Kidney (tissue), 14 donors: ENCODE measurements around the gene SEC14L2. TPM values are rescaled to one million over a fixed set of nuclear protein-coding genes. Genes with fewer than 3 reads are reported as not detected.
"Not testable (repeated sequence)": the region's sequence is repeated elsewhere in the genome, so short reads cannot be mapped to it uniquely, and the experiment has no call there.

Experiments used
- DNase-seq, 5 donors: peaks; one replicate each; pipeline ENCODE4 v3.0.0-alpha.2; 2013 to 2020
- FAIRE-seq: peaks from 2 replicates; lab custom pipeline; 2012; peaks lifted over from hg19 to GRCh38; lab: Jason Lieb, UNC
- H3K27ac ChIP-seq, 2 donors: one replicate each; pipeline ENCODE4 v1.7.0; 2013; ENCODE audit warnings: low read depth in 2 of 2, low read length in 2 of 2, inconsistent platforms in 1 of 2
- H3K27me3 ChIP-seq: one replicate; pipeline ENCODE4 v1.7.1; 2013; ENCODE audit warnings: low read length, inconsistent platforms; ENCODE audit not compliant: control insufficient read depth, insufficient read depth
- H3K36me3 ChIP-seq, 3 donors: one replicate each; pipeline versions ENCODE4 v1.7.0 to v1.7.1; 2013; ENCODE audit warnings: low read length in 3 of 3, control low read depth in 1 of 3, inconsistent platforms in 1 of 3; ENCODE audit not compliant: insufficient read depth in 3 of 3, control insufficient read depth in 2 of 3
- H3K4me1 ChIP-seq, 3 donors: one replicate each; pipeline versions ENCODE4 v1.7.0 to v1.7.1; 2013; ENCODE audit warnings: low read length in 3 of 3, inconsistent platforms in 1 of 3, low read depth in 1 of 3; ENCODE audit not compliant: control insufficient read depth in 2 of 3, insufficient read depth in 2 of 3
- H3K4me3 ChIP-seq, 3 donors: one replicate each; pipeline versions ENCODE4 v1.7.0 to v1.8.1; 2013; ENCODE audit warnings: low read length in 3 of 3, control low read depth in 1 of 3, inconsistent platforms in 1 of 3
- H3K9ac ChIP-seq, 3 donors: one replicate each; pipeline versions ENCODE4 v1.7.0 to v1.7.1; 2013; ENCODE audit warnings: low read length in 3 of 3, control low read depth in 1 of 3, inconsistent platforms in 1 of 3
- H3K9me3 ChIP-seq, 3 donors: one replicate each; pipeline versions ENCODE4 v1.7.0 to v1.7.1; 2013; ENCODE audit warnings: low read length in 3 of 3, control low read depth in 1 of 3, inconsistent platforms in 1 of 3; ENCODE audit not compliant: control insufficient read depth in 2 of 3, insufficient read depth in 1 of 3
- intact Hi-C: fragments of 100-400 bp; cut with DNase I; formaldehyde crosslinking; loops from one replicate; pipeline ENCODE4 v1.11.1; 2022
- polyA plus RNA-seq: library from polyadenylated mRNA; stranded (reverse); fragments of 350-450 nt; fragmentation: Illumina TruSeq; extraction: RNeasy Lipid Tissue Mini Kit (QIAGEN cat#74804); gene quantifications from one replicate; pipeline ENCODE4 v1.2.3, GENCODE V29; 2014; ENCODE audit warnings: low read depth, low replicate concordance; ENCODE audit not compliant: insufficient read depth
- total RNA-seq: library from RNA; stranded (reverse); fragmentation: NEBNext Ultra II Directional; extraction: Animal tissue kit (Norgen Biotek cat#: 25700); gene quantifications from one replicate; pipeline ENCODE4 v1.2.1, GENCODE V29; 2021
- TF ChIP-seq, protein P1 (sequence below): IDR thresholded peaks from 3 replicates; pipeline ENCODE4 v1.5.1; 2012; ENCODE audit warnings: mild to moderate bottlenecking, moderate library complexity, borderline replicate concordance; ENCODE audit not compliant: insufficient read depth; ENCODE audit errors: extremely low read depth
- donor health status: control.
- donor health status: control.
- donor health status: control.
- donor health status: control.
- donor health status: control.
- donor health status: DM: yes; HTN: yes; CAD: no.
- donor health status: Normal renal cell carcinoma (clear cell type).

SEC14L2 gene
- total and polyA plus RNA-seq, 2 donors from 2014 or later, result 13.5 to 17.3 TPM

DNA sequence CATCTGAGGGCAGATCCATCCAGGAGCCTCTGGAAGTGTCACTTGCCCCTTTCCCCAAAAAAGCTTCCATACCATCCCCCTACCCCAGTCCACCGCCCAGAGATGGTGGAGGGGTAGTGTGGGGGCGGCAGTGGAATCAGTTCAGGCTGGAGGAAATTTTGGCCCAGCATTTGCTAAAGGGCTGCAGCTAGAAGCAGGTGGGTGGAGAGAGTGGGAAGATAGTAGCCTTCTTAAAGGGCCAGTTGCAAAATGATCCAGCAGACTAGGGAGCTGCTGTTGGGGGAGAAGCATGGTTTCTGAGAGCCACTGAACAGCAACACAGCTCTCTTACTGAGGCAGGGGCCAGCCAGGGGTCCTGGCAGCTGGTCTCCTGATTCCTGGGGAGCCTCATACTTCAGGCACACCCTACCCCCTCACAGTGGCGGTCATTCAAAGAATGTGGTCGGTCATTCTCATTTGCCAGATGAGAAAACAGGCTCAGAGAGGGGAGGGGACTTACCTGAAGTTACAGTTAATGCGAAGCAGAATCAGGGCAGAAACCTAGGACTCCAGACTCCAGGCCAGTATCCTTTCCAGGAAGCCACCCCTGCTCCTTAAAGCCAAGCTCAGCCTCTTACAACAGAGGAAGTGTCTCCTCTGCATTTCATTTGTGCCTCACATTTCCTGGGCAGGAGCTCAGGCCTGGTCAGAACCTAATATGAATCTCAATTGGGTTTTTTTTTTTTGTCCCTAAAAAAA, 5.4 kb downstream of the SEC14L2 start:
- no peaks in the 10 kb centered on the region for H3K27me3 ChIP-seq
- no peak for DNase-seq
- H3K9me3 ChIP-seq, result no peaks in the 10 kb centered on the region
- H3K27ac ChIP-seq, result no peak overlapping the region
- no peak overlapping the region for H3K9ac ChIP-seq
- H3K36me3 ChIP-seq, result peaks cover 0 to 7% (median 3%) of the 10 kb centered on the region in 3 donors
- TF ChIP-seq, protein P1, sequence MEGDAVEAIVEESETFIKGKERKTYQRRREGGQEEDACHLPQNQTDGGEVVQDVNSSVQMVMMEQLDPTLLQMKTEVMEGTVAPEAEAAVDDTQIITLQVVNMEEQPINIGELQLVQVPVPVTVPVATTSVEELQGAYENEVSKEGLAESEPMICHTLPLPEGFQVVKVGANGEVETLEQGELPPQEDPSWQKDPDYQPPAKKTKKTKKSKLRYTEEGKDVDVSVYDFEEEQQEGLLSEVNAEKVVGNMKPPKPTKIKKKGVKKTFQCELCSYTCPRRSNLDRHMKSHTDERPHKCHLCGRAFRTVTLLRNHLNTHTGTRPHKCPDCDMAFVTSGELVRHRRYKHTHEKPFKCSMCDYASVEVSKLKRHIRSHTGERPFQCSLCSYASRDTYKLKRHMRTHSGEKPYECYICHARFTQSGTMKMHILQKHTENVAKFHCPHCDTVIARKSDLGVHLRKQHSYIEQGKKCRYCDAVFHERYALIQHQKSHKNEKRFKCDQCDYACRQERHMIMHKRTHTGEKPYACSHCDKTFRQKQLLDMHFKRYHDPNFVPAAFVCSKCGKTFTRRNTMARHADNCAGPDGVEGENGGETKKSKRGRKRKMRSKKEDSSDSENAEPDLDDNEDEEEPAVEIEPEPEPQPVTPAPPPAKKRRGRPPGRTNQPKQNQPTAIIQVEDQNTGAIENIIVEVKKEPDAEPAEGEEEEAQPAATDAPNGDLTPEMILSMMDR, result no peak
- H3K4me3 ChIP-seq, result no peak overlapping the region
- FAIRE-seq, result no peak
- peaks cover 0 to 11% (median 5%) of the 10 kb centered on the region in 3 donors for H3K4me1 ChIP-seq
- intact Hi-C loops, result no loop called here

DNA sequence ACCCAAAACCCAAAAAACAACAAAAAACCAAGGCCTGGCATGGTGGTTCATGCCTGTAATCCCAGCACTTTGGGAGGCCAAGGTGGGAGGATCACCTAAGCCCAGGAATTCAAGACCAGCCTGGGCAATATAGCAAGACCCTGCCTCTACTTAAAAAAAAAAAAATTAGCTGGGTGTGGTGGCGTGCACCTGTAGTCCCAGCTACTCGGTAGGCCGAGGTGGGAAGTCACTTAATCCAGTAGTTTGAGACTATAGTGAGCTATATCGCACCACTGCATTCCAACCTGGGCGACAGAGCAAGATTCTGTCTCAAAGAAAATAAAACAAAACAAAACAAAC, 5.9 kb downstream of the SEC14L2 start:
- H3K9me3 ChIP-seq, H3K9ac ChIP-seq, H3K36me3 ChIP-seq, H3K4me1 ChIP-seq, FAIRE-seq, H3K27me3 ChIP-seq, DNase-seq, H3K27ac ChIP-seq, H3K4me3 ChIP-seq, intact Hi-C loops: not testable (repeated sequence)

DNA sequence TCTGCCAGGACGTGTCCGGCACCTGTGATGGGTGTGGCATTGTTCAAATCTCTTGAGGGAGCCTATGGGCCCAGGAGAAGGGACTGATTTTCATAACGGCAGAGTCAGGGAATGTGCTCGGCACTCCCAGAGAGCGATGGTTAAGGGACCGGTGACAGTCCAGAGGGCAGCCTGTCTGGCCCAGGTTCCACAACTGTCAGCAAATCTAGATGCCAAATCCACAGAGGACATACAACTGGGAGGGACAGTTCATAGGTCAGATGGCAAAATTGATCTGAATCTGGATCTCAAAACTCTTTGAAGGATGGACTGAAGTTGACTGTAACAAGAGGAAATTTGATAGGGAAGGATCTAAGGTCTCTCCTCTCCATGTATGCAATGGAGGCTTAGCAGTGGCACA, 7.5 kb downstream of the SEC14L2 start:
- TF ChIP-seq, protein P1, result no peak
- peaks cover 0 to 11% (median 8%) of the 10 kb centered on the region in 3 donors for H3K36me3 ChIP-seq
- FAIRE-seq (no peak), DNase-seq (no peak)
- H3K27ac ChIP-seq, result no peak overlapping the region
- H3K9me3 ChIP-seq, result no peaks in the 10 kb centered on the region
- intact Hi-C loops, result no loop called here
- H3K27me3 ChIP-seq, result no peaks in the 10 kb centered on the region
- H3K9ac ChIP-seq, result no peak overlapping the region
- no peak overlapping the region for H3K4me3 ChIP-seq
- H3K4me1 ChIP-seq, result no peaks in the 10 kb centered on the region

DNA sequence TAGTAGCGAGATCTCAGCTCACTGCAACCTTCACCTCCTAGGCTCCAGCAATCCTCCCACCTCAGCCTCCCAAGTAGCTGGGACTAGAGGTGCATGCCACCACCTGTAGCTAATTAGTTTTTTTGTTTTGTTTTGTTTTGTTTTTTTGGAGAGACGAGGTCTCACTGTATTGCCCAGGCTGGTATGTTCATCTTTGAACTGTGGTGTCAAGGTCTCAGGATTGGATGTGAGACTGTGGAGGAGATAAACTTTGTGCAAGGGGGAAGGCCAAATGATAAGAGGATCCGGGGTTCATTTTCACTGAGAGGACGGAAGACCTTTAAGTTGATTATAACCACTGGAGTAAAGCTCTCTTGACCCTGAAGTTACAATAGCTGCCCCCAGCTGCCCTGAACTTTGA, 8.9 kb downstream of the SEC14L2 start:
- no peak overlapping the region for H3K27ac ChIP-seq
- no peaks in the 10 kb centered on the region for H3K4me1 ChIP-seq
- intact Hi-C loops, result no loop called here
- no peaks in the 10 kb centered on the region for H3K9me3 ChIP-seq
- H3K4me3 ChIP-seq, result no peak overlapping the region
- FAIRE-seq, result no peak
- H3K27me3 ChIP-seq, result no peaks in the 10 kb centered on the region
- TF ChIP-seq, protein P1, result no peak
- no peak overlapping the region for H3K9ac ChIP-seq
- peaks cover 0 to 17% (median 8%) of the 10 kb centered on the region in 3 donors for H3K36me3 ChIP-seq
- no peak for DNase-seq
